Activated CD8-positive, alpha-beta memory T cell treated with anti-CD3 and anti-CD28 coated beads for 24 hours (primary cell): ENCODE measurements around the gene POLR1A.
"Not testable (repeated sequence)": the region's sequence is repeated elsewhere in the genome, so short reads cannot be mapped to it uniquely, and the experiment has no call there.

Experiments used
- DNase-seq: peaks from one replicate; pipeline ENCODE4 v3.0.0-alpha.2; 2020

Gene POLR1A

GRCh38 chr2:85995648-85996529, 109.8 kb downstream of the POLR1A start:
- no peak for DNase-seq

- DNase-seq, result peak; percentile 54
Observed at GRCh38 chr2:85994897-85995647, 110.6 kb downstream of the POLR1A start.

GRCh38 chr2:85994421-85994777, 111.3 kb downstream of the POLR1A start:
- peak; percentile 62 for DNase-seq

GRCh38 chr2:85992611-85993010, 113.1 kb downstream of the POLR1A start:
- peak; percentile 33 for DNase-seq

GRCh38 chr2:85992053-85992452, 113.6 kb downstream of the POLR1A start:
- DNase-seq, result not testable (repeated sequence)

- DNase-seq, result peak; percentile 24
Observed at GRCh38 chr2:85990084-85990483, 115.6 kb downstream of the POLR1A start.

- DNase-seq, result no peak
Observed at GRCh38 chr2:85989288-85989865, 116.3 kb downstream of the POLR1A start.

GRCh38 chr2:85988914-85989270, 116.8 kb downstream of the POLR1A start:
- no peak for DNase-seq

- no peak for DNase-seq
Observed at GRCh38 chr2:85988175-85988913, 117.3 kb downstream of the POLR1A start.

GRCh38 chr2:85987266-85988174, 118.2 kb downstream of the POLR1A start:
- no peak for DNase-seq

- DNase-seq, result no peak
Observed at GRCh38 chr2:85986121-85986520, 119.6 kb downstream of the POLR1A start.

GRCh38 chr2:85984788-85985187, 120.9 kb downstream of the POLR1A start:
- DNase-seq, result no peak

GRCh38 chr2:85983766-85984165, 121.9 kb downstream of the POLR1A start:
- no peak for DNase-seq

GRCh38 chr2:85981579-85982247, 124.0 kb downstream of the POLR1A start:
- no peak for DNase-seq

- DNase-seq, result no peak
Observed at GRCh38 chr2:85978883-85979780, 126.6 kb downstream of the POLR1A start.

- DNase-seq, result no peak
Observed at GRCh38 chr2:85976106-85976920, 129.4 kb downstream of the POLR1A start.

GRCh38 chr2:85975581-85975980, 130.1 kb downstream of the POLR1A start:
- DNase-seq, result no peak

GRCh38 chr2:85974390-85974789, 131.3 kb downstream of the POLR1A start:
- DNase-seq, result no peak

- DNase-seq, result no peak
Observed at GRCh38 chr2:85972355-85972754, 133.3 kb downstream of the POLR1A start.
